HEK293 (cell line): ENCODE measurements around the gene MAPK8IP3.

ENCODE experiments used
- CTCF ChIA-PET: fragments of 350-600 bp; formaldehyde crosslinking; extraction: SDS; loops from one replicate; lab custom pipeline; 2021; ENCODE audit warnings: antibody characterized with exemption; lab: Yijun Ruan, JAX
- POLR2A ChIA-PET: fragments of 300-600 bp; formaldehyde crosslinking; extraction: SDS; loops from one replicate; lab custom pipeline; 2020; ENCODE audit warnings: antibody characterized with exemption, inconsistent platforms; lab: Yijun Ruan, JAX
- H3K27ac ChIP-seq: fragments of 200-500 bp; sonication (Bioruptor generic); 2 replicates; pipeline ENCODE4 v1.5.1; 2014; ENCODE audit warnings: low read depth, low read length, control low read depth, inconsistent platforms; ENCODE audit errors: extremely low read depth
- H3K36me3 ChIP-seq, 2 experiments: fragments of 200-500 bp in 1 of 2; sonication (Bioruptor generic) in 1 of 2; 1 replicate in 1 of 2; 2 replicates in 1 of 2; pipeline ENCODE4 v1.5.1; 2014 to 2017; ENCODE audit warnings: inconsistent platforms in 2 of 2, low read length in 2 of 2; ENCODE audit not compliant: control insufficient read depth in 2 of 2, insufficient read depth in 1 of 2
- H3K4me1 ChIP-seq: fragments of 200-500 bp; sonication (Bioruptor generic); 2 replicates; pipeline ENCODE4 v1.5.1; 2014; ENCODE audit warnings: mild to moderate bottlenecking, low read length, inconsistent platforms; ENCODE audit not compliant: control insufficient read depth, insufficient read depth
- H3K4me3 ChIP-seq: 2 replicates; pipeline ENCODE4 v1.5.1; 2011; ENCODE audit warnings: low read depth, mild to moderate bottlenecking, control low read depth, low read length, moderate library complexity
- H3K9me3 ChIP-seq: fragments of 200-500 bp; sonication (Bioruptor generic); 2 replicates; pipeline ENCODE4 v1.5.1; 2014; ENCODE audit warnings: low read depth, low read length, inconsistent platforms; ENCODE audit not compliant: control insufficient read depth, insufficient read depth
- GLIS1 ChIP-seq: fragments of 450-650 bp; formaldehyde crosslinking; IDR thresholded peaks from 2 replicates; pipeline ENCODE4 v1.5.1; 2016; ENCODE audit warnings: missing biosample characterization, missing genetic modification characterization
- IKZF3 ChIP-seq: fragments of 450-650 bp; IDR thresholded peaks from 2 replicates; pipeline ENCODE4 v1.5.0; 2018; ENCODE audit warnings: missing biosample characterization, mild to moderate bottlenecking, missing genetic modification characterization, moderate library complexity
- KLF8 ChIP-seq: fragments of 450-650 bp; formaldehyde crosslinking; IDR thresholded peaks from 2 replicates; pipeline ENCODE4 v1.5.1; 2016; ENCODE audit warnings: missing biosample characterization, missing genetic modification characterization
- SP2 ChIP-seq: fragments of 450-650 bp; formaldehyde crosslinking; IDR thresholded peaks from 2 replicates; pipeline ENCODE4 v1.5.1; 2016; ENCODE audit warnings: missing biosample characterization, missing genetic modification characterization
- WT1 ChIP-seq: fragments of 450-650 bp; formaldehyde crosslinking; IDR thresholded peaks from 2 replicates; pipeline ENCODE4 v1.5.1; 2016; ENCODE audit warnings: missing biosample characterization, missing genetic modification characterization
- ZBTB17 ChIP-seq: fragments of 450-650 bp; formaldehyde crosslinking; IDR thresholded peaks from 2 replicates; pipeline ENCODE4 v1.5.1; 2016; ENCODE audit warnings: missing biosample characterization, missing genetic modification characterization
- ZBTB8A ChIP-seq: fragments of 450-650 bp; formaldehyde crosslinking; IDR thresholded peaks from 2 replicates; pipeline ENCODE4 v1.5.1; 2016; ENCODE audit warnings: missing biosample characterization, missing genetic modification characterization
- ZNF2 ChIP-seq: fragments of 450-650 bp; formaldehyde crosslinking; IDR thresholded peaks from 2 replicates; pipeline ENCODE4 v1.5.1; 2016; ENCODE audit warnings: missing biosample characterization, missing genetic modification characterization
- ZNF24 ChIP-seq: fragments of 450-650 bp; formaldehyde crosslinking; IDR thresholded peaks from 2 replicates; pipeline ENCODE4 v1.5.1; 2016; ENCODE audit warnings: missing biosample characterization, missing genetic modification characterization
- ZNF37A ChIP-seq: fragments of 450-650 bp; IDR thresholded peaks from 2 replicates; pipeline ENCODE4 v1.5.1; 2018; ENCODE audit warnings: missing biosample characterization, missing genetic modification characterization
- ZNF433 ChIP-seq: fragments of 450-650 bp; formaldehyde crosslinking; IDR thresholded peaks from 2 replicates; pipeline ENCODE4 v1.5.1; 2016; ENCODE audit warnings: missing biosample characterization, missing genetic modification characterization, low read depth
- ZNF549 ChIP-seq: fragments of 450-650 bp; IDR thresholded peaks from 2 replicates; pipeline ENCODE4 v1.5.1; 2018; ENCODE audit warnings: missing biosample characterization, missing genetic modification characterization, mild to moderate bottlenecking, inconsistent platforms, moderate library complexity
- ZNF621 ChIP-seq: fragments of 450-650 bp; formaldehyde crosslinking; IDR thresholded peaks from 2 replicates; pipeline ENCODE4 v1.5.1; 2017; ENCODE audit warnings: missing biosample characterization, missing genetic modification characterization
- ZNF670 ChIP-seq: fragments of 450-650 bp; formaldehyde crosslinking; IDR thresholded peaks from 2 replicates; pipeline ENCODE4 v1.5.1; 2016; ENCODE audit warnings: missing biosample characterization, missing genetic modification characterization, low read depth
- ZNF785 ChIP-seq: fragments of 450-650 bp; formaldehyde crosslinking; IDR thresholded peaks from 2 replicates; pipeline ENCODE4 v1.5.1; 2016; ENCODE audit warnings: missing biosample characterization, missing genetic modification characterization
- ZNF843 ChIP-seq: fragments of 450-650 bp; formaldehyde crosslinking; IDR thresholded peaks from 2 replicates; pipeline ENCODE4 v1.5.1; 2016; ENCODE audit warnings: missing biosample characterization, missing genetic modification characterization
- ZSCAN30 ChIP-seq: fragments of 450-650 bp; IDR thresholded peaks from 2 replicates; pipeline ENCODE4 v1.5.1; 2018; ENCODE audit warnings: missing biosample characterization, mild to moderate bottlenecking, missing genetic modification characterization, moderate library complexity
- TF ChIP-seq, protein P1 (sequence below): fragments of 450-650 bp; formaldehyde crosslinking; conservative IDR thresholded peaks from 2 replicates; pipeline ENCODE4 v1.5.1; 2016; ENCODE audit warnings: low read depth, missing biosample characterization, missing genetic modification characterization
- TF ChIP-seq, protein P2 (sequence below): fragments of 450-650 bp; formaldehyde crosslinking; IDR thresholded peaks from 2 replicates; pipeline ENCODE4 v1.5.1; 2017; ENCODE audit warnings: missing biosample characterization, missing genetic modification characterization
- TF ChIP-seq, protein P3 (sequence below): fragments of 450-650 bp; formaldehyde crosslinking; IDR thresholded peaks from 2 replicates; pipeline ENCODE4 v1.5.1; 2016; ENCODE audit warnings: missing biosample characterization, missing genetic modification characterization
- TF ChIP-seq, protein P4 (sequence below): fragments of 450-650 bp; formaldehyde crosslinking; IDR thresholded peaks from 2 replicates; pipeline ENCODE4 v1.5.1; 2016; ENCODE audit warnings: missing biosample characterization, missing genetic modification characterization
- TF ChIP-seq, protein P5 (sequence below): fragments of 450-650 bp; formaldehyde crosslinking; IDR thresholded peaks from 2 replicates; pipeline ENCODE4 v1.5.1; 2016; ENCODE audit warnings: missing biosample characterization, missing genetic modification characterization
- TF ChIP-seq, protein P6 (sequence below): fragments of 450-650 bp; formaldehyde crosslinking; IDR thresholded peaks from 2 replicates; pipeline ENCODE4 v1.5.1; 2016; ENCODE audit warnings: missing biosample characterization, missing genetic modification characterization

Gene MAPK8IP3

DNA sequence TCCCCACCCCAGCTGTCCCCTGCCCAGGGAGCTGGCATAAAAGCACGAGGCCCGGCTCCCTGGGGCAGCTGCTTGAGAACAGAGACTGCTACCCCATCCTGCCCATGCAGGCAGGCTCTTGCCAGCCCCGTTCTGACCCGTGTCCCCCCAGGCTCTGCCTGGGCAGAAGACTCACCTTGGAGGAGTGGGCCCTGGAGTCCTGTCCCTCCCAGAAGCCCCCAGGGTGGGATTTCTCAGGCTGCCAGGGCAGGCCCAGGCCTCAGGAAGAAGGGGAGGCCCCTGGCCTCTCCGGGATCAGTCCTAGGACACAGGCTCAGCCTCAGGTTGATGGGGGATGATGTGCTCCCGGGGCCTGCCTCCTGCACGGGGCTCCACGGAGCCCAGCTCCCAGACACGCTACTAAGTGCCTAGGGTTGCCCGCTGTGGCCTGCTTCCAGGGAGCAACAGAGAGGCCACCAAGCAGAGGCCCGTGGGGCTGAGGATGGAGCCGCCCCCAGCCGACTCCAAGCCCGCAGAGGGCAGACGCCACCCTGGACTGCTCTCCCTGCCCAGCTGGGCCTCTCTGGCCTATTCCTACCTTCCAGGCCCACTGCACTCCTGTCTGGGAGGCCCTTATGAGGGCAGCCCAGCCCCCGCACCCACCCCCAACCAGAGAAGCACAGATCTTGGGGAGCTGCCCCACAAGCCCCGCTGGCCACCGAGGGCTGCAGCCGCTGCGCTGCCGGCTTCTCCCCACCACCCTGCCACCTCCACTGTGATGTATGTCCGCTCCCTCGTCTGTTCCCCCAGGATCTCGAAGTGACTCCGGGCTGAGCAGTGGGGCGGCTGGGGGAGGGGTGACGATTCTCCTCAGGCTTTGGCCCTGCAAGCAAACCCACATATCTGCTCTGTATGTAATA lies 63.7 kb downstream of the MAPK8IP3 start (continued):
- TF ChIP-seq, protein P1, sequence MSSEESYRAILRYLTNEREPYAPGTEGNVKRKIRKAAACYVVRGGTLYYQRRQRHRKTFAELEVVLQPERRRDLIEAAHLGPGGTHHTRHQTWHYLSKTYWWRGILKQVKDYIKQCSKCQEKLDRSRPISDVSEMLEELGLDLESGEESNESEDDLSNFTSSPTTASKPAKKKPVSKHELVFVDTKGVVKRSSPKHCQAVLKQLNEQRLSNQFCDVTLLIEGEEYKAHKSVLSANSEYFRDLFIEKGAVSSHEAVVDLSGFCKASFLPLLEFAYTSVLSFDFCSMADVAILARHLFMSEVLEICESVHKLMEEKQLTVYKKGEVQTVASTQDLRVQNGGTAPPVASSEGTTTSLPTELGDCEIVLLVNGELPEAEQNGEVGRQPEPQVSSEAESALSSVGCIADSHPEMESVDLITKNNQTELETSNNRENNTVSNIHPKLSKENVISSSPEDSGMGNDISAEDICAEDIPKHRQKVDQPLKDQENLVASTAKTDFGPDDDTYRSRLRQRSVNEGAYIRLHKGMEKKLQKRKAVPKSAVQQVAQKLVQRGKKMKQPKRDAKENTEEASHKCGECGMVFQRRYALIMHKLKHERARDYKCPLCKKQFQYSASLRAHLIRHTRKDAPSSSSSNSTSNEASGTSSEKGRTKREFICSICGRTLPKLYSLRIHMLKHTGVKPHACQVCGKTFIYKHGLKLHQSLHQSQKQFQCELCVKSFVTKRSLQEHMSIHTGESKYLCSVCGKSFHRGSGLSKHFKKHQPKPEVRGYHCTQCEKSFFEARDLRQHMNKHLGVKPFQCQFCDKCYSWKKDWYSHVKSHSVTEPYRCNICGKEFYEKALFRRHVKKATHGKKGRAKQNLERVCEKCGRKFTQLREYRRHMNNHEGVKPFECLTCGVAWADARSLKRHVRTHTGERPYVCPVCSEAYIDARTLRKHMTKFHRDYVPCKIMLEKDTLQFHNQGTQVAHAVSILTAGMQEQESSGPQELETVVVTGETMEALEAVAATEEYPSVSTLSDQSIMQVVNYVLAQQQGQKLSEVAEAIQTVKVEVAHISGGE: no peak
- TF ChIP-seq IKZF3 (tag by site-specific recombination) (peak; percentile 46; the same call in 1 of the 2 replicates), ZNF2 (tag by site-specific recombination) (no peak), ZNF843 (no peak), ZBTB8A (tag by site-specific recombination) (peak; percentile 56; the same call in 1 of the 2 replicates), ZNF433 (tag by site-specific recombination) (no peak), ZNF549 (no peak), GLIS1 (tag by site-specific recombination) (0 out of 2 replicates have a peak, but pooled peaks have one; percentile 22), WT1 (tag by site-specific recombination) (no peak)
- TF ChIP-seq, protein P2, sequence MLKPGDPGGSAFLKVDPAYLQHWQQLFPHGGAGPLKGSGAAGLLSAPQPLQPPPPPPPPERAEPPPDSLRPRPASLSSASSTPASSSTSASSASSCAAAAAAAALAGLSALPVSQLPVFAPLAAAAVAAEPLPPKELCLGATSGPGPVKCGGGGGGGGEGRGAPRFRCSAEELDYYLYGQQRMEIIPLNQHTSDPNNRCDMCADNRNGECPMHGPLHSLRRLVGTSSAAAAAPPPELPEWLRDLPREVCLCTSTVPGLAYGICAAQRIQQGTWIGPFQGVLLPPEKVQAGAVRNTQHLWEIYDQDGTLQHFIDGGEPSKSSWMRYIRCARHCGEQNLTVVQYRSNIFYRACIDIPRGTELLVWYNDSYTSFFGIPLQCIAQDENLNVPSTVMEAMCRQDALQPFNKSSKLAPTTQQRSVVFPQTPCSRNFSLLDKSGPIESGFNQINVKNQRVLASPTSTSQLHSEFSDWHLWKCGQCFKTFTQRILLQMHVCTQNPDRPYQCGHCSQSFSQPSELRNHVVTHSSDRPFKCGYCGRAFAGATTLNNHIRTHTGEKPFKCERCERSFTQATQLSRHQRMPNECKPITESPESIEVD (tag by site-specific recombination): no peak

DNA sequence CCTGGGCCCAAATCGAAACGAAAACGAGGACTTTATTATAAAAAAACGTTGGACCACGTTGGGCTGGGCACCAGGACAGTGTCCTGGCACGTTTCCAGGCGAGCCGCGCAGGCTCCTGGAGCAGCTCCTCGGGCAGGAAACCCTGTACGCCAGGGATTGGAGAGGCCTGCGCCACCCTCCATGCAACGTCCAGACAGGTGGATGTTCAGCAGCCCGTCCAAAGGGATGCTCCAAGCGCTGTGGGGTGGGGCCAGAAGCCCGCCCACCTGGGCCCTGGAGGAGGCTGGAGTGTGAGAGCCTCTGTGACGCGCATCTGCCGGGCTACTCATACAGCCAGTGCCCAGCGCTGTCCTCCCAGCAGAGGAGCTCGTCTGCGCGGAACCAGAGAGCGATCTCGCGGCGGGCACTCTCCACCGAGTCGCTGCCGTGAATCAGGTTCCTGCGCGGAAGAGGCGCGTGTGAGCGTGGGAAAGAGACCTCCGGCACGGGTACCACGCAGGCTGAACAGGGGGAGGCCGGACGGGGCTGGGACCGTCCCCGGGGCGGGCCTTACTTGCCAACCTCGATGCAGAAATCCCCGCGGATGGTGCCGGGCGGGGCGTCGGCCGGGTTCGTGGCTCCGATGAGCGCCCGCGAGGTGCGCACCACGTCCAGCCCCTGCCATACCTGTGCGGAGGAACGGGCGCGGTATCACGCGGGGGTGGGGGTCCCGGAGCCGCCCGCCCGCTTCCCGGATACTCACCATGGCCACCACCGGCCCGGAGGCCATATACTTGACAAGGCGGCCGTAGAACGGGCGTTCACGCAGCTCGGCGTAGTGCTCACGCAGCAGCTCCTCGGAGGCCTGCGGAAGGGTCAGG lies 64.6 kb downstream of the MAPK8IP3 start:
- Histone ChIP-seq H3K4me1 (peaks cover 9% of the 10 kb centered on the region), H3K36me3 (peaks cover 0 to 76% of the 10 kb centered on the region in 2 experiments; a peak in 1 of 3 replicates), H3K9me3 (no peaks in the 10 kb centered on the region), H3K27ac (peak overlapping the region; percentile 94), H3K4me3 (peak overlapping the region; percentile 95)
- ChIA-PET POLR2A (interaction anchor here (0.6 to 6.0 kb wide), 7 partner anchors 10 to 217 kb away, joined by 3 to 113 read pairs (median 4); partner anchors contain the start of genes CRAMP1, IFT140, JPT2 and NUBP2), CTCF (no interaction called here)
- TF ChIP-seq KLF8 (tag by site-specific recombination) (peak; percentile 93), ZNF621 (tag by site-specific recombination) (no peak), ZNF24 (tag by site-specific recombination) (no peak; the same call in 1 of the 2 replicates), ZSCAN30 (tag by site-specific recombination) (peak; percentile 11; the same call in 1 of the 2 replicates), SP2 (tag by site-specific recombination) (peak; percentile 90), ZBTB17 (peak; percentile 82), ZNF670 (tag by site-specific recombination) (no peak), ZNF785 (tag by site-specific recombination) (no peak), ZNF37A (no peak)
- TF ChIP-seq, protein P3, sequence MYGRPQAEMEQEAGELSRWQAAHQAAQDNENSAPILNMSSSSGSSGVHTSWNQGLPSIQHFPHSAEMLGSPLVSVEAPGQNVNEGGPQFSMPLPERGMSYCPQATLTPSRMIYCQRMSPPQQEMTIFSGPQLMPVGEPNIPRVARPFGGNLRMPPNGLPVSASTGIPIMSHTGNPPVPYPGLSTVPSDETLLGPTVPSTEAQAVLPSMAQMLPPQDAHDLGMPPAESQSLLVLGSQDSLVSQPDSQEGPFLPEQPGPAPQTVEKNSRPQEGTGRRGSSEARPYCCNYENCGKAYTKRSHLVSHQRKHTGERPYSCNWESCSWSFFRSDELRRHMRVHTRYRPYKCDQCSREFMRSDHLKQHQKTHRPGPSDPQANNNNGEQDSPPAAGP (tag by site-specific recombination): peak; percentile 69; the same call in 1 of the 2 replicates
- TF ChIP-seq, protein P4, sequence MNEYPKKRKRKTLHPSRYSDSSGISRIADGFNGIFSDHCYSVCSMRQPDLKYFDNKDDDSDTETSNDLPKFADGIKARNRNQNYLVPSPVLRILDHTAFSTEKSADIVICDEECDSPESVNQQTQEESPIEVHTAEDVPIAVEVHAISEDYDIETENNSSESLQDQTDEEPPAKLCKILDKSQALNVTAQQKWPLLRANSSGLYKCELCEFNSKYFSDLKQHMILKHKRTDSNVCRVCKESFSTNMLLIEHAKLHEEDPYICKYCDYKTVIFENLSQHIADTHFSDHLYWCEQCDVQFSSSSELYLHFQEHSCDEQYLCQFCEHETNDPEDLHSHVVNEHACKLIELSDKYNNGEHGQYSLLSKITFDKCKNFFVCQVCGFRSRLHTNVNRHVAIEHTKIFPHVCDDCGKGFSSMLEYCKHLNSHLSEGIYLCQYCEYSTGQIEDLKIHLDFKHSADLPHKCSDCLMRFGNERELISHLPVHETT: no peak
- TF ChIP-seq, protein P5, sequence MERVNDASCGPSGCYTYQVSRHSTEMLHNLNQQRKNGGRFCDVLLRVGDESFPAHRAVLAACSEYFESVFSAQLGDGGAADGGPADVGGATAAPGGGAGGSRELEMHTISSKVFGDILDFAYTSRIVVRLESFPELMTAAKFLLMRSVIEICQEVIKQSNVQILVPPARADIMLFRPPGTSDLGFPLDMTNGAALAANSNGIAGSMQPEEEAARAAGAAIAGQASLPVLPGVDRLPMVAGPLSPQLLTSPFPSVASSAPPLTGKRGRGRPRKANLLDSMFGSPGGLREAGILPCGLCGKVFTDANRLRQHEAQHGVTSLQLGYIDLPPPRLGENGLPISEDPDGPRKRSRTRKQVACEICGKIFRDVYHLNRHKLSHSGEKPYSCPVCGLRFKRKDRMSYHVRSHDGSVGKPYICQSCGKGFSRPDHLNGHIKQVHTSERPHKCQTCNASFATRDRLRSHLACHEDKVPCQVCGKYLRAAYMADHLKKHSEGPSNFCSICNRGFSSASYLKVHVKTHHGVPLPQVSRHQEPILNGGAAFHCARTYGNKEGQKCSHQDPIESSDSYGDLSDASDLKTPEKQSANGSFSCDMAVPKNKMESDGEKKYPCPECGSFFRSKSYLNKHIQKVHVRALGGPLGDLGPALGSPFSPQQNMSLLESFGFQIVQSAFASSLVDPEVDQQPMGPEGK: peak; percentile 65; the same call in 1 of the 2 replicates
- TF ChIP-seq, protein P6, sequence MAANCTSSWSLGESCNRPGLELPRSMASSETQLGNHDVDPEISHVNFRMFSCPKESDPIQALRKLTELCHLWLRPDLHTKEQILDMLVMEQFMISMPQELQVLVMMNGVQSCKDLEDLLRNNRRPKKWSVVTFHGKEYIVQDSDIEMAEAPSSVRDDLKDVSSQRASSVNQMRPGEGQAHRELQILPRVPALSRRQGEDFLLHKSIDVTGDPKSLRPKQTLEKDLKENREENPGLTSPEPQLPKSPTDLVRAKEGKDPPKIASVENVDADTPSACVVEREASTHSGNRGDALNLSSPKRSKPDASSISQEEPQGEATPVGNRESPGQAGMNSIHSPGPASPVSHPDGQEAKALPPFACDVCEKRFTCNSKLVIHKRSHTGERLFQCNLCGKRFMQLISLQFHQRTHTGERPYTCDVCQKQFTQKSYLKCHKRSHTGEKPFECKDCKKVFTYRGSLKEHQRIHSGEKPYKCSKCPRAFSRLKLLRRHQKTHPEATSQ: 0 out of 2 replicates have a peak, but pooled peaks have one; percentile 32
